H9 (cell line): ENCODE measurements around the gene FAM174C. TPM values are rescaled to one million over a fixed set of nuclear protein-coding genes. Genes with fewer than 3 reads are reported as not detected.

Experiments
- DNase-seq: peaks from one replicate; pipeline ENCODE4 v3.0.0-alpha.2; 2017
- H2AFZ ChIP-seq: one replicate; pipeline ENCODE4 v1.6.1; 2013; ENCODE audit warnings: mild to moderate bottlenecking, low read length, control low read depth, moderate library complexity
- H2AK5ac ChIP-seq: 2 replicates; pipeline ENCODE4 v1.6.1; 2013; ENCODE audit warnings: low read length, control low read depth, mixed read lengths; ENCODE audit not compliant: insufficient read length
- H2BK120ac ChIP-seq: one replicate; pipeline ENCODE4 v1.6.1; 2013; ENCODE audit warnings: low read depth, mild to moderate bottlenecking, low read length, control low read depth, inconsistent platforms; ENCODE audit not compliant: poor library complexity, severe bottlenecking
- H2BK12ac ChIP-seq: 2 replicates; pipeline ENCODE4 v1.6.1; 2013; ENCODE audit warnings: low read length, control low read depth, mixed read lengths, low read depth; ENCODE audit not compliant: insufficient read length
- H2BK15ac ChIP-seq: 2 replicates; pipeline ENCODE4 v1.6.1; 2013; ENCODE audit warnings: low read depth, low read length, control low read depth
- H2BK20ac ChIP-seq: one replicate; pipeline ENCODE4 v1.6.1; 2013; ENCODE audit warnings: low read depth, mild to moderate bottlenecking, low read length, control low read depth, inconsistent platforms; ENCODE audit not compliant: poor library complexity, severe bottlenecking
- H2BK5ac ChIP-seq: 2 replicates; pipeline ENCODE4 v1.6.1; 2013; ENCODE audit warnings: low read length, control low read depth, mixed read lengths; ENCODE audit not compliant: insufficient read length
- H3K14ac ChIP-seq: 2 replicates; pipeline ENCODE4 v1.6.1; 2013; ENCODE audit warnings: low read length, control low read depth; ENCODE audit not compliant: insufficient read depth
- H3K18ac ChIP-seq: 2 replicates; pipeline ENCODE4 v1.6.1; 2013; ENCODE audit warnings: low read depth, mild to moderate bottlenecking, mixed read lengths, low read length, control low read depth; ENCODE audit not compliant: insufficient read length
- H3K23ac ChIP-seq: 2 replicates; pipeline ENCODE4 v1.6.1; 2013; ENCODE audit warnings: low read length, control low read depth, mixed read lengths, low read depth; ENCODE audit not compliant: insufficient read length
- H3K23me2 ChIP-seq: 2 replicates; pipeline ENCODE4 v1.6.1; 2013; ENCODE audit warnings: low read depth, mild to moderate bottlenecking, mixed read lengths, low read length, control low read depth; ENCODE audit not compliant: insufficient read length, poor library complexity, severe bottlenecking
- H3K27ac ChIP-seq: 2 replicates; pipeline ENCODE4 v1.5.1; 2013; ENCODE audit warnings: low read length, control low read depth, mixed read lengths, low read depth; ENCODE audit not compliant: insufficient read length
- H3K27me3 ChIP-seq: 2 replicates; pipeline ENCODE4 v1.6.1; 2013; ENCODE audit warnings: low read length, control low read depth, inconsistent platforms; ENCODE audit not compliant: insufficient read depth
- H3K4ac ChIP-seq: 2 replicates; pipeline ENCODE4 v1.6.1; 2013; ENCODE audit warnings: low read depth, mild to moderate bottlenecking, control low read depth, inconsistent platforms, low read length, moderate library complexity
- H3K4me1 ChIP-seq: 2 replicates; pipeline ENCODE4 v1.6.1; 2013; ENCODE audit warnings: low read length, control low read depth, inconsistent platforms; ENCODE audit not compliant: insufficient read depth
- H3K4me2 ChIP-seq: 2 replicates; pipeline ENCODE4 v1.6.1; 2013; ENCODE audit warnings: low read length, control low read depth, mixed read lengths; ENCODE audit not compliant: insufficient read length, insufficient read depth
- H3K56ac ChIP-seq: 2 replicates; pipeline ENCODE4 v1.6.1; 2013; ENCODE audit warnings: low read depth, mild to moderate bottlenecking, mixed read lengths, low read length, control low read depth; ENCODE audit not compliant: insufficient read length
- H3K79me1 ChIP-seq: 2 replicates; pipeline ENCODE4 v1.6.1; 2013; ENCODE audit warnings: low read depth, mild to moderate bottlenecking, moderate library complexity, low read length, control low read depth, inconsistent platforms; ENCODE audit not compliant: insufficient read depth, poor library complexity, severe bottlenecking
- H3K79me2 ChIP-seq: 2 replicates; pipeline ENCODE4 v1.6.1; 2013; ENCODE audit warnings: low read length, control low read depth, inconsistent platforms; ENCODE audit not compliant: insufficient read depth
- H3K9ac ChIP-seq: 2 replicates; pipeline ENCODE4 v1.6.1; 2013; ENCODE audit warnings: low read length, control low read depth, mixed read lengths; ENCODE audit not compliant: insufficient read length; ENCODE audit errors: extremely low read depth
- H3K9me3 ChIP-seq: one replicate; pipeline ENCODE4 v1.6.1; 2013; ENCODE audit warnings: low read depth, low read length, inconsistent platforms; ENCODE audit not compliant: control insufficient read depth
- H3T11ph ChIP-seq: one replicate; pipeline ENCODE4 v1.6.1; 2013; ENCODE audit warnings: mild to moderate bottlenecking, low read length, control low read depth, inconsistent platforms
- H4K20me1 ChIP-seq: one replicate; pipeline ENCODE4 v1.6.1; 2013; ENCODE audit not compliant: control insufficient read depth, insufficient read length, insufficient read depth
- H4K5ac ChIP-seq: 2 replicates; pipeline ENCODE4 v1.6.1; 2013; ENCODE audit warnings: low read depth, mild to moderate bottlenecking, mixed read lengths, low read length, control low read depth; ENCODE audit not compliant: insufficient read length
- H4K8ac ChIP-seq: replicated peaks from 2 replicates; pipeline ENCODE4 v1.6.1; 2013; ENCODE audit warnings: low read length, control low read depth, mixed read lengths, low read depth; ENCODE audit not compliant: insufficient read length
- H4K91ac ChIP-seq: 2 replicates; pipeline ENCODE4 v1.6.1; 2013; ENCODE audit warnings: low read depth, mild to moderate bottlenecking, moderate library complexity, mixed read lengths, low read length, control low read depth; ENCODE audit not compliant: insufficient read length
- H3K27ac Mint-ChIP-seq, 3 experiments: 2 replicates in 2 of 3; 3 replicates in 1 of 3; pipeline ENCODE4 v1.8.0; 2020 to 2021; ENCODE audit warnings: mixed read lengths in 3 of 3, mild to moderate bottlenecking in 1 of 3, moderate library complexity in 1 of 3
- H3K27me3 Mint-ChIP-seq: 2 replicates; pipeline ENCODE4 v1.8.0; 2021; ENCODE audit warnings: low read depth, mild to moderate bottlenecking, moderate library complexity, mixed read lengths
- H3K36me3 Mint-ChIP-seq, 3 experiments: 2 replicates in 2 of 3; 3 replicates in 1 of 3; pipeline ENCODE4 v1.8.0; 2020 to 2021; ENCODE audit warnings: low read depth in 3 of 3, mixed read lengths in 3 of 3; ENCODE audit not compliant: insufficient read depth in 1 of 3
- H3K4me1 Mint-ChIP-seq, 2 experiments: 2 replicates each; pipeline ENCODE4 v1.8.0; 2020; ENCODE audit warnings: mixed read lengths in 2 of 2
- H3K4me3 Mint-ChIP-seq, 2 experiments: 2 replicates in 1 of 2; 3 replicates in 1 of 2; pipeline ENCODE4 v1.8.0; 2020 to 2021; ENCODE audit warnings: mild to moderate bottlenecking in 2 of 2, mixed read lengths in 2 of 2, moderate library complexity in 1 of 2
- H3K9me3 Mint-ChIP-seq, 2 experiments: 2 replicates in 1 of 2; 3 replicates in 1 of 2; pipeline ENCODE4 v1.8.0; 2020; ENCODE audit warnings: mild to moderate bottlenecking in 2 of 2, mixed read lengths in 2 of 2, moderate library complexity in 1 of 2
- CTCF ChIP-seq: fragments of 200-600 bp; sonication (generic); conservative IDR thresholded peaks from 3 replicates; pipeline ENCODE4 v1.8.0; 2021; ENCODE audit warnings: antibody characterized with exemption, mild to moderate bottlenecking
- WGBS: extraction: QIAGEN DNeasy Blood & Tissue Kit; methylation state at CpG from one replicate; pipeline ENCODE4 v1.1.7; 2013; ENCODE audit warnings: missing lambda C conversion rate, low lambda C conversion rate, mixed read lengths; ENCODE audit not compliant: insufficient read length; ENCODE audit errors: extremely low coverage; 5-methylcytosine and 5-hydroxymethylcytosine counted together
- total RNA-seq: library from RNA; stranded (reverse); gene quantifications from 2 replicates; pipeline ENCODE4 v1.2.1, GENCODE V29; 2021

The FAM174C gene
- total RNA-seq, 1 experiment from 2014 or later = 63.0 TPM

- Histone ChIP-seq H2AFZ (no peak overlapping the region), H3K23ac (no peak overlapping the region), H3K18ac (no peak overlapping the region), H3K4me2 (no peak overlapping the region), H4K5ac (no peak overlapping the region), H2BK120ac (no peak overlapping the region), H3K9ac (no peak overlapping the region), H3K23me2 (no peaks in the 10 kb centered on the region), H3K27ac (no peak overlapping the region), H3K14ac (no peak overlapping the region), H2BK5ac (no peak overlapping the region), H3T11ph (no peak overlapping the region), H2AK5ac (no peak overlapping the region), H2BK20ac (no peak overlapping the region), H2BK12ac (no peak overlapping the region), H3K4me1 (no peaks in the 10 kb centered on the region), H3K27me3 (no peaks in the 10 kb centered on the region), H4K8ac (no peak overlapping the region), H4K20me1 (no peaks in the 10 kb centered on the region), H3K4ac (no peak overlapping the region), H3K79me2 (no peaks in the 10 kb centered on the region), H3K9me3 (no peaks in the 10 kb centered on the region), H3K56ac (no peak overlapping the region), H4K91ac (no peak overlapping the region), H3K79me1 (no peaks in the 10 kb centered on the region), H2BK15ac (no peak overlapping the region)
- no peaks in the 10 kb centered on the region; a peak in 1 of 5 replicates for H3K9me3 Mint-ChIP-seq
- peaks cover 2% of the 10 kb centered on the region; the same call in 1 of the 2 replicates for H3K27me3 Mint-ChIP-seq
- H3K36me3 Mint-ChIP-seq = no peaks in the 10 kb centered on the region
- DNase-seq = no peak
- no peak overlapping the region for H3K4me3 Mint-ChIP-seq
- WGBS = no CpG with 5 or more reads among the region's 38 CpGs
- no peak for TF ChIP-seq CTCF
- peaks cover 0 to 2% of the 10 kb centered on the region in 2 experiments; a peak in 2 of 4 replicates for H3K4me1 Mint-ChIP-seq
- no peak overlapping the region; a peak in 1 of 7 replicates for H3K27ac Mint-ChIP-seq
Observed at GRCh38 chr19:1325568-1326294, 50.4 kb downstream of the FAM174C start.
